ENCODE data around the gene ANGPTL8.

Gene ANGPTL8

GRCh38 chr19:11202488-11203193 is 36.8 kb upstream of the ANGPTL8 start:
- no peaks in the 10 kb centered on the region for H3K9me3 Mint-ChIP-seq
- TF ChIP-seq CTCF (IDR thresholded peaks at IDR 0.05): no peak
- H3K4me3 Mint-ChIP-seq: no peak overlapping the region
- H3K27me3 Mint-ChIP-seq (ENCODE audit: low read depth, poor library complexity): peaks cover 11% of the 10 kb centered on the region
- H3K4me1 Mint-ChIP-seq: peaks cover 9% of the 10 kb centered on the region
- peaks cover 9% of the 10 kb centered on the region for H3K36me3 Mint-ChIP-seq (ENCODE audit: low read depth)
- no peak overlapping the region for H3K27ac Mint-ChIP-seq
- no peak for DNase-seq

GRCh38 chr19:11203194-11204075 is 36.0 kb upstream of the ANGPTL8 start:
- peaks cover 9% of the 10 kb centered on the region for H3K36me3 Mint-ChIP-seq (ENCODE audit: low read depth)

GRCh38 chr19:11204076-11204602 is 35.3 kb upstream of the ANGPTL8 start:
- Mint-ChIP-seq H3K27me3 (ENCODE audit: low read depth, poor library complexity) (peaks cover 11% of the 10 kb centered on the region), H3K4me1 (peaks cover 9% of the 10 kb centered on the region), H3K36me3 (ENCODE audit: low read depth) (peaks cover 9% of the 10 kb centered on the region), H3K27ac (no peak overlapping the region), H3K4me3 (no peak overlapping the region), H3K9me3 (no peaks in the 10 kb centered on the region)
- no peak for DNase-seq
- no peak for TF ChIP-seq CTCF (IDR thresholded peaks at IDR 0.05)

More at GRCh38 chr19:11203194-11204075, 36.0 kb upstream of the ANGPTL8 start:
- peaks cover 11% of the 10 kb centered on the region for H3K27me3 Mint-ChIP-seq (ENCODE audit: low read depth, poor library complexity)
- no peaks in the 10 kb centered on the region for H3K9me3 Mint-ChIP-seq
- TF ChIP-seq CTCF (IDR thresholded peaks at IDR 0.05): peak; percentile 67
- no peak overlapping the region for H3K27ac Mint-ChIP-seq
- no peak overlapping the region for H3K4me3 Mint-ChIP-seq
- peak; percentile 79 for DNase-seq
- H3K4me1 Mint-ChIP-seq: peaks cover 9% of the 10 kb centered on the region

GRCh38 chr19:11204943-11205349 is 34.5 kb upstream of the ANGPTL8 start:
- DNase-seq: no peak
- no peak overlapping the region for H3K27ac Mint-ChIP-seq

GRCh38 chr19:11205939-11206570 is 33.4 kb upstream of the ANGPTL8 start:
- H3K4me3 Mint-ChIP-seq: no peak overlapping the region

More at GRCh38 chr19:11204943-11205349, 34.5 kb upstream of the ANGPTL8 start:
- Mint-ChIP-seq H3K4me1 (peaks cover 9% of the 10 kb centered on the region), H3K4me3 (no peak overlapping the region), H3K36me3 (ENCODE audit: low read depth) (peaks cover 9% of the 10 kb centered on the region), H3K27me3 (ENCODE audit: low read depth, poor library complexity) (peaks cover 7% of the 10 kb centered on the region), H3K9me3 (no peaks in the 10 kb centered on the region)
- TF ChIP-seq CTCF (IDR thresholded peaks at IDR 0.05): no peak

More at GRCh38 chr19:11205939-11206570, 33.4 kb upstream of the ANGPTL8 start:
- peaks cover 9% of the 10 kb centered on the region for H3K27me3 Mint-ChIP-seq (ENCODE audit: low read depth, poor library complexity)
- no peak overlapping the region for H3K27ac Mint-ChIP-seq
- H3K9me3 Mint-ChIP-seq: no peaks in the 10 kb centered on the region
- peaks cover 20% of the 10 kb centered on the region for H3K36me3 Mint-ChIP-seq (ENCODE audit: low read depth)
- H3K4me1 Mint-ChIP-seq: peaks cover 9% of the 10 kb centered on the region
- DNase-seq: no peak
- no peak for TF ChIP-seq CTCF (IDR thresholded peaks at IDR 0.05)

Measured in nephron progenitor cell (in vitro differentiated cells).